ENCODE results near the gene CTSS.

Gene CTSS

GRCh38 chr1:150763018-150763417 is 2.6 kb downstream of the CTSS start:
- DNase-seq (no peak), ATAC-seq (ENCODE audit: insufficient read depth, low read depth) (no peak)
- no peak overlapping the region for H2AFZ ChIP-seq (ENCODE audit: low read depth, low read length)
- no peak overlapping the region for H3K4me2 ChIP-seq (ENCODE audit: insufficient read depth, low read length)
- H3K4me1 ChIP-seq (ENCODE audit: insufficient read depth, low read length) = peaks cover 11% of the 10 kb centered on the region
- no peak for TF ChIP-seq EZH2 (IDR thresholded peaks at IDR 0.05; ENCODE audit: borderline replicate concordance, low read depth, low read length, severe bottlenecking)
- TF ChIP-seq CTCF (IDR thresholded peaks at IDR 0.05; ENCODE audit: borderline replicate concordance, extremely low read depth, low read length, poor library complexity, severe bottlenecking) = no peak
- H3K4me3 ChIP-seq (ENCODE audit: low read depth in 1 of 2, low read length in 2 of 2) = no peak overlapping the region
- no peaks in the 10 kb centered on the region for H3K36me3 ChIP-seq (ENCODE audit: insufficient read depth, low read length)
- H3K27ac ChIP-seq (ENCODE audit: low read length) = no peak overlapping the region
- no peaks in the 10 kb centered on the region for H4K20me1 ChIP-seq (ENCODE audit: insufficient read depth, low read length)
- no peaks in the 10 kb centered on the region for H3K27me3 ChIP-seq (ENCODE audit: insufficient read depth, low read length, poor library complexity)
- H3K9me3 ChIP-seq (ENCODE audit: insufficient read depth, low read length, severe bottlenecking) = no peaks in the 10 kb centered on the region
- no peak overlapping the region for H3K9ac ChIP-seq (ENCODE audit: low read depth, low read length)
- no peaks in the 10 kb centered on the region for H3K79me2 ChIP-seq (ENCODE audit: insufficient read depth, low read length)

GRCh38 chr1:150762552-150762951 is 3.0 kb downstream of the CTSS start:
- H3K27ac ChIP-seq (ENCODE audit: low read length) = no peak overlapping the region
- no peak for DNase-seq
- no peaks in the 10 kb centered on the region for H3K27me3 ChIP-seq (ENCODE audit: insufficient read depth, low read length, poor library complexity)
- H3K4me2 ChIP-seq (ENCODE audit: insufficient read depth, low read length) = no peak overlapping the region
- H3K36me3 ChIP-seq (ENCODE audit: insufficient read depth, low read length) = no peaks in the 10 kb centered on the region
- H4K20me1 ChIP-seq (ENCODE audit: insufficient read depth, low read length) = no peaks in the 10 kb centered on the region
- H2AFZ ChIP-seq (ENCODE audit: low read depth, low read length) = no peak overlapping the region
- H3K9me3 ChIP-seq (ENCODE audit: insufficient read depth, low read length, severe bottlenecking) = no peaks in the 10 kb centered on the region
- no peak overlapping the region for H3K9ac ChIP-seq (ENCODE audit: low read depth, low read length)
- no peak for ATAC-seq (ENCODE audit: insufficient read depth, low read depth)
- H3K4me1 ChIP-seq (ENCODE audit: insufficient read depth, low read length) = peaks cover 11% of the 10 kb centered on the region
- H3K79me2 ChIP-seq (ENCODE audit: insufficient read depth, low read length) = no peaks in the 10 kb centered on the region
- no peak for TF ChIP-seq EZH2 (IDR thresholded peaks at IDR 0.05; ENCODE audit: borderline replicate concordance, low read depth, low read length, severe bottlenecking)
- no peak for TF ChIP-seq CTCF (IDR thresholded peaks at IDR 0.05; ENCODE audit: borderline replicate concordance, extremely low read depth, low read length, poor library complexity, severe bottlenecking)
- no peak overlapping the region for H3K4me3 ChIP-seq (ENCODE audit: low read depth in 1 of 2, low read length in 2 of 2)

- TF ChIP-seq EZH2 (IDR thresholded peaks at IDR 0.05; ENCODE audit: borderline replicate concordance, low read depth, low read length, severe bottlenecking) (no peak), CTCF (IDR thresholded peaks at IDR 0.05; ENCODE audit: borderline replicate concordance, extremely low read depth, low read length, poor library complexity, severe bottlenecking) (no peak)
- H3K4me1 ChIP-seq (ENCODE audit: insufficient read depth, low read length) = peaks cover 11% of the 10 kb centered on the region
- no peaks in the 10 kb centered on the region for H3K36me3 ChIP-seq (ENCODE audit: insufficient read depth, low read length)
- no peak overlapping the region for H3K4me2 ChIP-seq (ENCODE audit: insufficient read depth, low read length)
- no peaks in the 10 kb centered on the region for H3K79me2 ChIP-seq (ENCODE audit: insufficient read depth, low read length)
- H3K9me3 ChIP-seq (ENCODE audit: insufficient read depth, low read length, severe bottlenecking) = no peaks in the 10 kb centered on the region
- no peaks in the 10 kb centered on the region for H4K20me1 ChIP-seq (ENCODE audit: insufficient read depth, low read length)
- H2AFZ ChIP-seq (ENCODE audit: low read depth, low read length) = no peak overlapping the region
- DNase-seq (no peak), ATAC-seq (ENCODE audit: insufficient read depth, low read depth) (no peak)
- no peak overlapping the region for H3K27ac ChIP-seq (ENCODE audit: low read length)
- H3K27me3 ChIP-seq (ENCODE audit: insufficient read depth, low read length, poor library complexity) = no peaks in the 10 kb centered on the region
- no peak overlapping the region for H3K9ac ChIP-seq (ENCODE audit: low read depth, low read length)
- no peak overlapping the region for H3K4me3 ChIP-seq (ENCODE audit: low read depth in 1 of 2, low read length in 2 of 2)
Observed at GRCh38 chr1:150761801-150762200, 3.8 kb downstream of the CTSS start.

- H3K27me3 ChIP-seq (ENCODE audit: insufficient read depth, low read length, poor library complexity) = no peaks in the 10 kb centered on the region
- DNase-seq (no peak), ATAC-seq (ENCODE audit: insufficient read depth, low read depth) (no peak)
- no peak overlapping the region for H3K9ac ChIP-seq (ENCODE audit: low read depth, low read length)
- no peak overlapping the region for H3K4me2 ChIP-seq (ENCODE audit: insufficient read depth, low read length)
- no peaks in the 10 kb centered on the region for H3K4me1 ChIP-seq (ENCODE audit: insufficient read depth, low read length)
- no peak overlapping the region for H3K4me3 ChIP-seq (ENCODE audit: low read depth in 1 of 2, low read length in 2 of 2)
- no peaks in the 10 kb centered on the region for H3K9me3 ChIP-seq (ENCODE audit: insufficient read depth, low read length, severe bottlenecking)
- H2AFZ ChIP-seq (ENCODE audit: low read depth, low read length) = no peak overlapping the region
- no peaks in the 10 kb centered on the region for H3K79me2 ChIP-seq (ENCODE audit: insufficient read depth, low read length)
- H3K27ac ChIP-seq (ENCODE audit: low read length) = no peak overlapping the region
- no peak for TF ChIP-seq CTCF (IDR thresholded peaks at IDR 0.05; ENCODE audit: borderline replicate concordance, extremely low read depth, low read length, poor library complexity, severe bottlenecking)
- no peak for TF ChIP-seq EZH2 (IDR thresholded peaks at IDR 0.05; ENCODE audit: borderline replicate concordance, low read depth, low read length, severe bottlenecking)
- no peaks in the 10 kb centered on the region for H4K20me1 ChIP-seq (ENCODE audit: insufficient read depth, low read length)
- no peaks in the 10 kb centered on the region for H3K36me3 ChIP-seq (ENCODE audit: insufficient read depth, low read length)
Observed at GRCh38 chr1:150760013-150760412, 5.6 kb downstream of the CTSS start.

Measured in DND-41 (cell line).